ENCODE results near the gene S100A7A.

DNA sequence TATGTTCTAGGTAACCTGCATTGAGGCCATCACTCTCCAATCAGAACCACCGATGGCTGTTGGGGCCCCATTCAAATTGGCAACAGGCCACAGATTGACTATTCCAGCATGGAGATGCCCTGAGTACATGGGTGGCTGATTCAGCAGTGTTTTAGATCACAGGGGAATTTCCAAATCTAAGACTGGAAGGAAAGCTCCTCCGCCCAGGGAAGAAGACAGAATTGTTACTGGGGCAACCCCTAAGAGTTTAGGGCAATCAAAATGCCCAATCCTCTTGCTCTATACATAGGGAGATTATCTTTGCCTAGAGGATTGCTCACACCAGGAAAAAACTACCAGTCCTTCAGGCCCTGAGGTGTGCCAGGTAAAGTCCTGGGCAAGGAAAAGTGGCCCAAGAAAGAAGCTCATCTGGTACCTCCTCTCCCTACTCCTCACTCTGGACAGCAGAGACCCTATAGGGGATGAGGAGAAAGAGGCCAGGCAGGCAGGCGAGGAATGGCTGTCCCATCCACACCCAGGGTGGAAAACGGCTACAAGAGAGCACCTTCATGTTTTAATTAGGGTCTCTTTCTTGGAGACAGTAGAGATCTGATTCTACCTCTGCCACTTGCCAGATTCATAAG lies 31.3 kb upstream of the S100A7A start:
- TF ChIP-seq REST (IDR thresholded peaks at IDR 0.05; ENCODE audit: insufficient replicate concordance, low read depth) = no peak
- TF ChIP-seq, protein P1, sequence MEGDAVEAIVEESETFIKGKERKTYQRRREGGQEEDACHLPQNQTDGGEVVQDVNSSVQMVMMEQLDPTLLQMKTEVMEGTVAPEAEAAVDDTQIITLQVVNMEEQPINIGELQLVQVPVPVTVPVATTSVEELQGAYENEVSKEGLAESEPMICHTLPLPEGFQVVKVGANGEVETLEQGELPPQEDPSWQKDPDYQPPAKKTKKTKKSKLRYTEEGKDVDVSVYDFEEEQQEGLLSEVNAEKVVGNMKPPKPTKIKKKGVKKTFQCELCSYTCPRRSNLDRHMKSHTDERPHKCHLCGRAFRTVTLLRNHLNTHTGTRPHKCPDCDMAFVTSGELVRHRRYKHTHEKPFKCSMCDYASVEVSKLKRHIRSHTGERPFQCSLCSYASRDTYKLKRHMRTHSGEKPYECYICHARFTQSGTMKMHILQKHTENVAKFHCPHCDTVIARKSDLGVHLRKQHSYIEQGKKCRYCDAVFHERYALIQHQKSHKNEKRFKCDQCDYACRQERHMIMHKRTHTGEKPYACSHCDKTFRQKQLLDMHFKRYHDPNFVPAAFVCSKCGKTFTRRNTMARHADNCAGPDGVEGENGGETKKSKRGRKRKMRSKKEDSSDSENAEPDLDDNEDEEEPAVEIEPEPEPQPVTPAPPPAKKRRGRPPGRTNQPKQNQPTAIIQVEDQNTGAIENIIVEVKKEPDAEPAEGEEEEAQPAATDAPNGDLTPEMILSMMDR (IDR thresholded peaks at IDR 0.05; ENCODE audit: insufficient read depth, low read length) = no peak
- no peak for TF ChIP-seq GABPA (IDR thresholded peaks at IDR 0.05; ENCODE audit: low read depth)
- no peak for TF ChIP-seq POLR2AphosphoS5 (IDR thresholded peaks at IDR 0.05; ENCODE audit: low read depth)
- no peak for TF ChIP-seq SPI1 (IDR thresholded peaks at IDR 0.05; ENCODE audit: borderline replicate concordance, low read depth)
